ENCODE measurements around the gene LAMB1. TPM values are rescaled to one million over a fixed set of nuclear protein-coding genes. Genes with fewer than 3 reads are reported as not detected.

The LAMB1 gene
- total RNA-seq, 1 donor from 2014 or later: not detected

DNA sequence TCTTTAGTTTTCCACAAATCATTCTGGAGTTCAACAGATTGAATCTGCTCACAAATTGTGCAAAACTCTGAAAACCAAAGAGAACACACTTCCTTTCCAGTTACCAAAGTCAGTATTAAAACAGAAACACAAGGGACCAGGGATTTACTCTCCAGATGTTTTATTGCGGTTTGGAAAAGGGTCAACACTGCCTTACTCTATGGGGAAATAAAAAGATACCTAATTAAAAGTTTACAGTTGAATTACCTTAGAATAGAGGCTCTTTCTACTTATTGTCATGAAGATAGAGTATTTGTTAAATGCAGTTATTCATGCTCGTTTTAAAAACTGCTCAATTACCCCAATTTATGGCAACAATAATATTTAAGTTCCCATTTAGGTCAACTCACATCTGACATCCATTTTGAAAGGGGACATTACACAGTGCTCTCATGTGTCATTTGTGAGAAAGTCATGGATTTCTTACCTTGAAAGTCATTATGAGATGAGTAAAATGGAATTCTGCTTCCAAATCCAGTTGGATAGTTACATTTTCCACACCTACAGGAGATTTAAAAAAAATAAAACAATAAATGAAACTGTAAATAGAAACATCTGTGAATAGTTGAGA is 8.4 kb downstream of the LAMB1 start:
- Mint-ChIP-seq H3K27ac (no peak overlapping the region), H3K36me3 (ENCODE audit: low read depth) (no peaks in the 10 kb centered on the region), H3K9me3 (no peaks in the 10 kb centered on the region), H3K27me3 (peaks cover 42% of the 10 kb centered on the region), H3K4me1 (no peaks in the 10 kb centered on the region), H3K4me3 (no peak overlapping the region)
- ATAC-seq (ENCODE audit: low read depth): no peak
- DNase-seq: no peak
- ChIA-PET CTCF (no interaction called here), POLR2A (no interaction called here)
- TF ChIP-seq, protein P1, sequence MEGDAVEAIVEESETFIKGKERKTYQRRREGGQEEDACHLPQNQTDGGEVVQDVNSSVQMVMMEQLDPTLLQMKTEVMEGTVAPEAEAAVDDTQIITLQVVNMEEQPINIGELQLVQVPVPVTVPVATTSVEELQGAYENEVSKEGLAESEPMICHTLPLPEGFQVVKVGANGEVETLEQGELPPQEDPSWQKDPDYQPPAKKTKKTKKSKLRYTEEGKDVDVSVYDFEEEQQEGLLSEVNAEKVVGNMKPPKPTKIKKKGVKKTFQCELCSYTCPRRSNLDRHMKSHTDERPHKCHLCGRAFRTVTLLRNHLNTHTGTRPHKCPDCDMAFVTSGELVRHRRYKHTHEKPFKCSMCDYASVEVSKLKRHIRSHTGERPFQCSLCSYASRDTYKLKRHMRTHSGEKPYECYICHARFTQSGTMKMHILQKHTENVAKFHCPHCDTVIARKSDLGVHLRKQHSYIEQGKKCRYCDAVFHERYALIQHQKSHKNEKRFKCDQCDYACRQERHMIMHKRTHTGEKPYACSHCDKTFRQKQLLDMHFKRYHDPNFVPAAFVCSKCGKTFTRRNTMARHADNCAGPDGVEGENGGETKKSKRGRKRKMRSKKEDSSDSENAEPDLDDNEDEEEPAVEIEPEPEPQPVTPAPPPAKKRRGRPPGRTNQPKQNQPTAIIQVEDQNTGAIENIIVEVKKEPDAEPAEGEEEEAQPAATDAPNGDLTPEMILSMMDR (IDR thresholded peaks at IDR 0.05): no peak
- intact Hi-C loops (cut with micrococcal nuclease): no loop called here

DNA sequence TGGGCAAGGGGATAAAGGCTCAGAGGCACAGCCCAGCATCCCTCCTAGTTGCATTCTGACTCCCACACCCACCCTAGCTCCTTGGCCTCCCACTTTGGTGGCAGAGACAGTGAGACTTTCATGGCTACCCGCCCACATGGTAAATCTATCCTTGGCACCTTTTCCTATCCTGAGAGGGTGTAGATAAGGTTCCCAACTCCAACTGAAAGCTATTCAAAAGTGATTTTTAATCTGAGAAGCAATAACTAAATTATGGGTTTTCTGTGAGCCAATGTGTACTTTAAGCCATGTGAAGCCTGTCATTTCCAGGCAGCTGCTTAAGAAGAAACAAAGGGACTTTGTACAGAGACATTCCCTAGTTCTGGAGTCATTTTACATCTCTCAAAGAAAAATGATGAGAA is 9.1 kb downstream of the LAMB1 start:
- no peaks in the 10 kb centered on the region for H3K36me3 Mint-ChIP-seq (ENCODE audit: low read depth)
- CTCF ChIA-PET: no interaction called here

DNA sequence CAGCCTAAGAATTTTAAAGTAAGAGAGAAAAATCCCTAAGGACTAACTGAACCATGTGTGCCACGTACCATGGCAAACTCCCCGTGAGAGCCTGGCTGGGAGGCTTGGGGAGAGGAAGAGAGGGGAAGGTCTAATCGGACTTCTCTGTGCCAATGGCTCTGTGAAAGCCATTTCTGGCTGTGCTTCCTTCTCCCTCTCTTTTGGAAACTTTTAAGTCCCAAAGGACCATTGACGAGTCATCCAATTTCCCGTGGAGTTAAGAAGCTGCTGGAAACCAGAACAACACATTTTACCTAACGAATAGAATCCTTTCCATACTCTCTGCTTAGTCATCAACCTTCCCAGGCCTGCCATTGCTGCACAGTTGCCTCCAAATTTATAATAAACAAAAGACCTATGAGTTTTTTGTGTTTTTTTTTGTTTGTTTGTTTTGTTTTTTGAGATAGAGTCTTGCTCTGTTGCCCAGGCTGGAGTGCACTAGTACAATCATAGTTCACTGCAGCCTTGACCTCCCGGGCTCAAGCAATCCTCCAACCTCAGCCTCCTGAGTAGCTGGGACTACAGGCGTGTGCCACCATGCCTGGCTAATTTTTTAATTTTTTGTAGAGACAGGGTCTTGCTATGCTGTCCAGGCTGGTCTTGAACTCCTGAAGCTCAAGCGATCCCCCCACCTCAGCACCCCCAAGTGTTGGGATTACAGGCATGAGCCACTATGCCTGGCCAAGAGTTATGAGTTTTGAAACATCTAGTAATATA is 13.2 kb downstream of the LAMB1 start:
- DNase-seq (no peak), ATAC-seq (ENCODE audit: low read depth) (no peak)
- intact Hi-C loops (cut with micrococcal nuclease): no loop called here
- H3K4me3 Mint-ChIP-seq: no peak overlapping the region
- POLR2A ChIA-PET: no interaction called here
- peaks cover 18% of the 10 kb centered on the region for H3K27me3 Mint-ChIP-seq
- no peaks in the 10 kb centered on the region for H3K4me1 Mint-ChIP-seq
- H3K27ac Mint-ChIP-seq: no peak overlapping the region
- TF ChIP-seq, protein P1 (IDR thresholded peaks at IDR 0.05): no peak
- no peaks in the 10 kb centered on the region for H3K36me3 Mint-ChIP-seq (ENCODE audit: low read depth)
- CTCF ChIA-PET: no interaction called here
- no peaks in the 10 kb centered on the region for H3K9me3 Mint-ChIP-seq

More for the DNA sequence above, 9.1 kb downstream of the LAMB1 start:
- H3K27ac Mint-ChIP-seq: no peak overlapping the region
- no peak for DNase-seq
- ATAC-seq (ENCODE audit: low read depth): no peak
- H3K4me1 Mint-ChIP-seq: no peaks in the 10 kb centered on the region
- H3K4me3 Mint-ChIP-seq: no peak overlapping the region
- POLR2A ChIA-PET: no interaction called here
- peaks cover 40% of the 10 kb centered on the region for H3K27me3 Mint-ChIP-seq
- TF ChIP-seq, protein P1 (IDR thresholded peaks at IDR 0.05): no peak
- intact Hi-C loops (cut with micrococcal nuclease): no loop called here
- H3K9me3 Mint-ChIP-seq: no peaks in the 10 kb centered on the region

DNA sequence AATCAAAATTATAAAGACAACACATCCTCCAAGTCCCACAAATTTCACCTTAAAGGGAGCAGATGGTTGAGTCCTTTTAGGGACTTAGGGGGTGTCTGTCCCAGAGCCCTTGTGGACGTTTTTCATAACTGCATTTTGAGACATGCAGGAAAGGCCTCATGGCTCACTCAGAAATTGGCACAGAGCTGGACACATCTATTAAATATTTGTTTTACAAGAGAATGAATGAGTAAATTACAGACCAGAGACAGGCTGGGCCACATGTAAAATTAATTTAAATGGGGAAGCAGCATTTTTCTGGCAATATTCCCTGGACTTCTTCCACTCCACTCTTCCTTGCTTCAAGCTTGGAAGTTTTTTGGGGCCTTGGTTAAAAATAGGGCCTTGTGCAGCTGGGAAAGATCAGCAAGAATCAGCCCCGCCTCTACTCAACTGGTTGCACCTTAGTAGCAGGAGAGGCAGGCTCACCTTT is 20.0 kb downstream of the LAMB1 start:
- DNase-seq: no peak
- Mint-ChIP-seq H3K27ac (no peak overlapping the region), H3K27me3 (peaks cover 7% of the 10 kb centered on the region), H3K4me3 (no peak overlapping the region), H3K36me3 (ENCODE audit: low read depth) (no peaks in the 10 kb centered on the region), H3K4me1 (no peaks in the 10 kb centered on the region), H3K9me3 (no peaks in the 10 kb centered on the region)
- ChIA-PET POLR2A (no interaction called here), CTCF (no interaction called here)
- TF ChIP-seq, protein P1 (IDR thresholded peaks at IDR 0.05): no peak
- intact Hi-C loops (cut with micrococcal nuclease): no loop called here
- no peak for ATAC-seq (ENCODE audit: low read depth)

DNA sequence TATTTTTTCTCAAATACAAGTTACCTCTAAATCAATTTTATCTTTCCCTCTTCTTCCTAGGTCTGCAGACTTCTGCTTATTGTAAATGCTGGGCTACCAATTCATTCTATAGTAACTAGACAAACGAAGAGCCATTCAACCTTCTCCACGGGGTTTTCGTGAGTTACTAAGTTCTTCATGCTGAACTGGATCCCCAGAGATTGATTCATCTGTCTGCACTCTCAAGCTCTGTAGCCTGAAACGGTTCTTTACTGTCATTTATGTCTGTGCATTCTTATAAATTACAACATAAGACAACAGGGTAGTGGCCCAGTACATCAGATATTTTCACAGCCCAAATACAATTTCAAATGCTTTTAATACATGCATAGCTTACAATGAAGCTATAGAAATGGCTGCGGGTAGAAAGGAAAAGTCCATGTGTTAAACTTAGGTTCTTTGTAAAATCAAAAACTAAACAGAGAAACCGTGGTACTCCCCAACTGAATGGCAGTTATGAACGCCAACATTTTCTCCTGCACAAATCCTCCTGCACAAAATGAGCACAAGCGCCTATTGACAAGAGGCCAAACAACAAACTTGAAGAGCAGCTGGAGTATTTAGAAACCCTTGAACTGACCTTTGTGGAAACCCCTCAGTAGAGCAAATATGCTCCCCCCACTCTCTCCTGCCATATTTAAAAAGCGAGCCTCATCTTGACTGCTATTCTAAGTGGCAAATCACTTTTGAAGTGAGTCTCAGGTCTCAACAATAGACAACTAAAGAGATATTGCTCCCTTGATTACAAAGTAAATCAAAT is 20.7 kb downstream of the LAMB1 start:
- CTCF ChIA-PET: no interaction called here

More for the DNA sequence above, 20.7 kb downstream of the LAMB1 start:
- Mint-ChIP-seq H3K27me3 (peaks cover 7% of the 10 kb centered on the region), H3K36me3 (ENCODE audit: low read depth) (no peaks in the 10 kb centered on the region), H3K4me3 (no peak overlapping the region), H3K27ac (no peak overlapping the region), H3K4me1 (no peaks in the 10 kb centered on the region), H3K9me3 (no peaks in the 10 kb centered on the region)
- intact Hi-C loops (cut with micrococcal nuclease): no loop called here
- TF ChIP-seq, protein P1 (IDR thresholded peaks at IDR 0.05): no peak
- no peak for ATAC-seq (ENCODE audit: low read depth)
- DNase-seq: no peak
- POLR2A ChIA-PET: no interaction called here
